HepG2 (cell line): ENCODE data around the gene PPM1G. TPM values are rescaled to one million over a fixed set of nuclear protein-coding genes. Genes with fewer than 3 reads are reported as not detected.

Experiments used
- ELF1 ChIP-seq: sonication (generic); formaldehyde crosslinking; IDR thresholded peaks from 2 replicates; pipeline ENCODE4 v1.4.0; 2020; ENCODE audit warnings: missing genetic modification reagents
- NFKB2 ChIP-seq: sonication (generic); formaldehyde crosslinking; IDR thresholded peaks from 2 replicates; pipeline ENCODE4 v1.4.0; 2020; ENCODE audit warnings: missing genetic modification reagents, borderline replicate concordance
- NONO ChIP-seq, 2 experiments: fragments of 450-650 bp in 1 of 2; sonication (generic) in 1 of 2; formaldehyde crosslinking in 1 of 2; IDR thresholded peaks in 1 of 2; conservative IDR thresholded peaks in 1 of 2; 2 replicates each; pipeline versions ENCODE4 v1.6.1 to v1.8.0; 2017 to 2022; ENCODE audit warnings: mild to moderate bottlenecking in 1 of 2, missing genetic modification reagents in 1 of 2, moderate library complexity in 1 of 2
- SMAD1 ChIP-seq: sonication (generic); formaldehyde crosslinking; IDR thresholded peaks from 2 replicates; pipeline ENCODE4 v1.4.0; 2020; ENCODE audit warnings: missing genetic modification reagents, low read depth, mild to moderate bottlenecking, borderline replicate concordance
- ZFP41 ChIP-seq: sonication (generic); formaldehyde crosslinking; IDR thresholded peaks from 2 replicates; pipeline ENCODE4 v1.4.0; 2020; ENCODE audit warnings: mild to moderate bottlenecking, missing genetic modification reagents, borderline replicate concordance
- ZMAT3 ChIP-seq: sonication (generic); formaldehyde crosslinking; conservative IDR thresholded peaks from 2 replicates; pipeline ENCODE4 v1.7.0; 2021; ENCODE audit warnings: missing genetic modification reagents
- ZNF264 ChIP-seq: sonication (generic); formaldehyde crosslinking; IDR thresholded peaks from 2 replicates; pipeline ENCODE4 v1.4.0; 2020; ENCODE audit warnings: missing genetic modification reagents
- ZNF577 ChIP-seq: sonication (generic); formaldehyde crosslinking; IDR thresholded peaks from 2 replicates; pipeline ENCODE4 v1.4.0; 2020; ENCODE audit warnings: mild to moderate bottlenecking, low read depth, missing genetic modification reagents, borderline replicate concordance
- ZNF747 ChIP-seq: sonication (generic); formaldehyde crosslinking; IDR thresholded peaks from 2 replicates; pipeline ENCODE4 v1.8.1; 2023; ENCODE audit warnings: missing genetic modification reagents, mild to moderate bottlenecking, borderline replicate concordance
- ZNF792 ChIP-seq: IDR thresholded peaks from 2 replicates; pipeline ENCODE4 v1.6.1; 2016
- polyA plus RNA-seq, 8 experiments: library from polyadenylated mRNA; depleted of rRNA in 3 of 8; stranded (reverse) in 7 of 8; unstranded in 1 of 8; fragments of >200 nt; fragmentation: Illumina TruSeq in 4 of 8; extraction: Trizol in 4 of 8; gene quantifications; 2 replicates each; pipeline versions ENCODE4 v1.2.1 to v1.2.3, GENCODE V29; 2011 to 2016; ENCODE audit warnings: low read depth in 4 of 8, missing spikeins in 1 of 8, mixed read lengths in 1 of 8; ENCODE audit not compliant: insufficient read depth in 1 of 8
- total RNA-seq, 5 experiments: library from RNA; depleted of rRNA; stranded (reverse); fragments of >200 nt; fragmentation: Illumina TruSeq; extraction: Trizol; gene quantifications; 2 replicates each; pipeline ENCODE4 v1.2.3, GENCODE V29; 2016; ENCODE audit warnings: low read depth in 1 of 5
- TF ChIP-seq, protein P1 (sequence below): sonication (generic); formaldehyde crosslinking; IDR thresholded peaks from 2 replicates; pipeline ENCODE4 v1.5.0; 2020; ENCODE audit warnings: missing genetic modification reagents
- TF ChIP-seq, protein P2 (sequence below), 2 experiments: sonication (generic) in 1 of 2; formaldehyde crosslinking in 1 of 2; IDR thresholded peaks; 2 replicates each; pipeline versions ENCODE4 v1.5.1 to v1.6.1; 2011 to 2020; ENCODE audit warnings: borderline replicate concordance in 1 of 2, low read depth in 1 of 2, low read length in 1 of 2, mild to moderate bottlenecking in 1 of 2, missing genetic modification reagents in 1 of 2, moderate library complexity in 1 of 2
- TF ChIP-seq, protein P3 (sequence below): IDR thresholded peaks from 2 replicates; pipeline ENCODE4 v1.6.1; 2016
- TF ChIP-seq, protein P4 (sequence below): sonication (generic); formaldehyde crosslinking; IDR thresholded peaks from 2 replicates; pipeline ENCODE4 v1.5.0; 2020; ENCODE audit warnings: missing genetic modification reagents, mild to moderate bottlenecking, borderline replicate concordance
- TF ChIP-seq, protein P5 (sequence below): IDR thresholded peaks from 2 replicates; pipeline ENCODE4 v1.6.1; 2016; ENCODE audit warnings: low read depth, borderline replicate concordance
- TF ChIP-seq, protein P6 (sequence below): sonication (generic); formaldehyde crosslinking; IDR thresholded peaks from 2 replicates; pipeline ENCODE4 v1.5.0; 2020; ENCODE audit warnings: mild to moderate bottlenecking, missing genetic modification reagents
- TF ChIP-seq, protein P7 (sequence below): sonication (generic); formaldehyde crosslinking; IDR thresholded peaks from 2 replicates; pipeline ENCODE4 v1.4.0; 2020; ENCODE audit warnings: mild to moderate bottlenecking, missing genetic modification reagents

The PPM1G gene
- total and polyA plus RNA-seq, 2 of the 13 experiments (the other 11 are each of a cell fraction or from before 2014, with no cell fraction given), result 58.2 to 213 TPM

DNA sequence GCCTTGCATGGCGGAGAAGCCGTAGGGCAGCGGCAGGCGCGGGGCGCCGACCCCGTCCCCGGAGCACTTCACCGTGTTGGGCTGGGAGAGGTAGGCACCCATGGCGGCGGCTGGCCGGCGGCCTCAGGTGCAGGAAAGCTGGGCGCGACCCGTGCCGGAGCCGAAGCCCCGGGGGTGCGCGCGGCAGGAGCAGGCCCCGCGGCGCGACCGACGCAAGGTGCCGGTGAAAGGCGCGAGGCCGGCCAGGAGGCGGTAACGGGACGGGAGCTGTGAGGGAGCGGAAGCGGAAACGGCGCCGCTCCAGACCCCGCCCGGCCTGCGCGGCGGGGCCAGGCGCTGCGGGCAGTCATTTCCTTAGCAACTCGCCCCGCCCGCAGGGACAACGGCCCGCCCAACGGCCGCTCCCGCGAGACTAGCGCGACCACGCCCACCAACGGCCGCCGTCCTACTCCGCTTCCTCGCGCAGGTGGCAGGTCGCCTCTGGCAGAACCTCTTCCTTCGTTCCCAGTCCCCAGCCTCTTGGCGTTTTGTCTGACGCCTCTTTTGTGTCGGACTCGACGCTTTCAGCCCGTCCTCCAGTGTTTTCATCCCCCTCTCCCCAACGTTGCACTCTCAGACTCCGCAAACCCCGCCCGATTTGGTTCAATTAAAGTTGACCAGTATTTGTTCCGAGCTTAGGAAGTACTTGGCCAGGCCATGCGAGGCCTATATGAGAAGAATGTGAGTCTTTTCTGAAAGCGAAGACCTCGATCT lies at the start of gene PPM1G (continued):
- TF ChIP-seq, protein P1, sequence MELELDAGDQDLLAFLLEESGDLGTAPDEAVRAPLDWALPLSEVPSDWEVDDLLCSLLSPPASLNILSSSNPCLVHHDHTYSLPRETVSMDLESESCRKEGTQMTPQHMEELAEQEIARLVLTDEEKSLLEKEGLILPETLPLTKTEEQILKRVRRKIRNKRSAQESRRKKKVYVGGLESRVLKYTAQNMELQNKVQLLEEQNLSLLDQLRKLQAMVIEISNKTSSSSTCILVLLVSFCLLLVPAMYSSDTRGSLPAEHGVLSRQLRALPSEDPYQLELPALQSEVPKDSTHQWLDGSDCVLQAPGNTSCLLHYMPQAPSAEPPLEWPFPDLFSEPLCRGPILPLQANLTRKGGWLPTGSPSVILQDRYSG (CRISPR knock-in tag), result peak; percentile 96
- TF ChIP-seq NONO (IDR thresholded peaks at IDR 0.05), result no peak
- peak; percentile 93 for TF ChIP-seq NONO (CRISPR knock-in tag; conservative IDR thresholded peaks at IDR 0.05)
- TF ChIP-seq, protein P2, sequence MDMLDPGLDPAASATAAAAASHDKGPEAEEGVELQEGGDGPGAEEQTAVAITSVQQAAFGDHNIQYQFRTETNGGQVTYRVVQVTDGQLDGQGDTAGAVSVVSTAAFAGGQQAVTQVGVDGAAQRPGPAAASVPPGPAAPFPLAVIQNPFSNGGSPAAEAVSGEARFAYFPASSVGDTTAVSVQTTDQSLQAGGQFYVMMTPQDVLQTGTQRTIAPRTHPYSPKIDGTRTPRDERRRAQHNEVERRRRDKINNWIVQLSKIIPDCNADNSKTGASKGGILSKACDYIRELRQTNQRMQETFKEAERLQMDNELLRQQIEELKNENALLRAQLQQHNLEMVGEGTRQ (IDR thresholded peaks at IDR 0.05; ENCODE audit: low read depth, low read length), result no peak
- TF ChIP-seq, protein P2 (CRISPR knock-in tag; IDR thresholded peaks at IDR 0.05; ENCODE audit: borderline replicate concordance), result no peak; the same call in 1 of the 2 replicates
- TF ChIP-seq SMAD1 (CRISPR knock-in tag), result peak; percentile 95
- TF ChIP-seq, protein P3, sequence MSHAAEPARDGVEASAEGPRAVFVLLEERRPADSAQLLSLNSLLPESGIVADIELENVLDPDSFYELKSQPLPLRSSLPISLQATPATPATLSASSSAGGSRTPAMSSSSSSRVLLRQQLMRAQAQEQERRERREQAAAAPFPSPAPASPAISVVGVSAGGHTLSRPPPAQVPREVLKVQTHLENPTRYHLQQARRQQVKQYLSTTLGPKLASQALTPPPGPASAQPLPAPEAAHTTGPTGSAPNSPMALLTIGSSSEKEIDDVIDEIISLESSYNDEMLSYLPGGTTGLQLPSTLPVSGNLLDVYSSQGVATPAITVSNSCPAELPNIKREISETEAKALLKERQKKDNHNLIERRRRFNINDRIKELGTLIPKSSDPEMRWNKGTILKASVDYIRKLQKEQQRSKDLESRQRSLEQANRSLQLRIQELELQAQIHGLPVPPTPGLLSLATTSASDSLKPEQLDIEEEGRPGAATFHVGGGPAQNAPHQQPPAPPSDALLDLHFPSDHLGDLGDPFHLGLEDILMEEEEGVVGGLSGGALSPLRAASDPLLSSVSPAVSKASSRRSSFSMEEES (CRISPR knock-in tag), result peak; percentile 75; the same call in 1 of the 2 replicates
- TF ChIP-seq ZNF792, result peak; percentile 84; the same call in 1 of the 2 replicates
- TF ChIP-seq, protein P4, sequence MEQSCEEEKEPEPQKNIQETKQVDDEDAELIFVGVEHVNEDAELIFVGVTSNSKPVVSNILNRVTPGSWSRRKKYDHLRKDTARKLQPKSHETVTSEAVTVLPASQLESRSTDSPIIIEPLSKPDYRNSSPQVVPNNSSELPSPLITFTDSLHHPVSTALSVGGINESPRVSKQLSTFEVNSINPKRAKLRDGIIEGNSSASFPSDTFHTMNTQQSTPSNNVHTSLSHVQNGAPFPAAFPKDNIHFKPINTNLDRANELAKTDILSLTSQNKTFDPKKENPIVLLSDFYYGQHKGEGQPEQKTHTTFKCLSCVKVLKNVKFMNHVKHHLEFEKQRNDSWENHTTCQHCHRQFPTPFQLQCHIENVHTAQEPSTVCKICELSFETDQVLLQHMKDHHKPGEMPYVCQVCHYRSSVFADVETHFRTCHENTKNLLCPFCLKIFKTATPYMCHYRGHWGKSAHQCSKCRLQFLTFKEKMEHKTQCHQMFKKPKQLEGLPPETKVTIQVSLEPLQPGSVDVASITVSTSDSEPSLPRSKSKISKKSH (CRISPR knock-in tag), result peak; percentile 84; the same call in 1 of the 2 replicates
- TF ChIP-seq, protein P5, sequence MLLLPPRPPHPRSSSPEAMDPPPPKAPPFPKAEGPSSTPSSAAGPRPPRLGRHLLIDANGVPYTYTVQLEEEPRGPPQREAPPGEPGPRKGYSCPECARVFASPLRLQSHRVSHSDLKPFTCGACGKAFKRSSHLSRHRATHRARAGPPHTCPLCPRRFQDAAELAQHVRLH (CRISPR knock-in tag), result peak; percentile 70
- TF ChIP-seq ZNF264 (CRISPR knock-in tag), result no peak
- TF ChIP-seq, protein P6, sequence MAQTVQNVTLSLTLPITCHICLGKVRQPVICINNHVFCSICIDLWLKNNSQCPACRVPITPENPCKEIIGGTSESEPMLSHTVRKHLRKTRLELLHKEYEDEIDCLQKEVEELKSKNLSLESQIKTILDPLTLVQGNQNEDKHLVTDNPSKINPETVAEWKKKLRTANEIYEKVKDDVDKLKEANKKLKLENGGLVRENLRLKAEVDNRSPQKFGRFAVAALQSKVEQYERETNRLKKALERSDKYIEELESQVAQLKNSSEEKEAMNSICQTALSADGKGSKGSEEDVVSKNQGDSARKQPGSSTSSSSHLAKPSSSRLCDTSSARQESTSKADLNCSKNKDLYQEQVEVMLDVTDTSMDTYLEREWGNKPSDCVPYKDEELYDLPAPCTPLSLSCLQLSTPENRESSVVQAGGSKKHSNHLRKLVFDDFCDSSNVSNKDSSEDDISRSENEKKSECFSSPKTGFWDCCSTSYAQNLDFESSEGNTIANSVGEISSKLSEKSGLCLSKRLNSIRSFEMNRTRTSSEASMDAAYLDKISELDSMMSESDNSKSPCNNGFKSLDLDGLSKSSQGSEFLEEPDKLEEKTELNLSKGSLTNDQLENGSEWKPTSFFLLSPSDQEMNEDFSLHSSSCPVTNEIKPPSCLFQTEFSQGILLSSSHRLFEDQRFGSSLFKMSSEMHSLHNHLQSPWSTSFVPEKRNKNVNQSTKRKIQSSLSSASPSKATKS, result no peak
- TF ChIP-seq ZNF747 (CRISPR knock-in tag), result peak; percentile 48; the same call in 1 of the 2 replicates
- TF ChIP-seq ZNF577 (CRISPR knock-in tag), result peak; percentile 83
- no peak for TF ChIP-seq ZFP41
- TF ChIP-seq ZMAT3 (CRISPR knock-in tag), result peak; percentile 90; the same call in 1 of the 2 replicates
- TF ChIP-seq ELF1 (CRISPR knock-in tag), result peak; percentile 74
- peak; percentile 94 for TF ChIP-seq NFKB2 (CRISPR knock-in tag)
- TF ChIP-seq, protein P7, sequence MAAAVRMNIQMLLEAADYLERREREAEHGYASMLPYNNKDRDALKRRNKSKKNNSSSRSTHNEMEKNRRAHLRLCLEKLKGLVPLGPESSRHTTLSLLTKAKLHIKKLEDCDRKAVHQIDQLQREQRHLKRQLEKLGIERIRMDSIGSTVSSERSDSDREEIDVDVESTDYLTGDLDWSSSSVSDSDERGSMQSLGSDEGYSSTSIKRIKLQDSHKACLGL, result peak; percentile 88; the same call in 1 of the 2 replicates
